HG03378 (cell line): ENCODE data around the gene TBKBP1.

ENCODE experiments used
- ATAC-seq: cut with Tn5 transposase; IDR thresholded peaks from one replicate; pipeline ENCODE4 v1.9.1; 2021; ENCODE audit warnings: mild to moderate bottlenecking, moderate library complexity; ENCODE audit not compliant: unreplicated experiment

TBKBP1 gene

DNA sequence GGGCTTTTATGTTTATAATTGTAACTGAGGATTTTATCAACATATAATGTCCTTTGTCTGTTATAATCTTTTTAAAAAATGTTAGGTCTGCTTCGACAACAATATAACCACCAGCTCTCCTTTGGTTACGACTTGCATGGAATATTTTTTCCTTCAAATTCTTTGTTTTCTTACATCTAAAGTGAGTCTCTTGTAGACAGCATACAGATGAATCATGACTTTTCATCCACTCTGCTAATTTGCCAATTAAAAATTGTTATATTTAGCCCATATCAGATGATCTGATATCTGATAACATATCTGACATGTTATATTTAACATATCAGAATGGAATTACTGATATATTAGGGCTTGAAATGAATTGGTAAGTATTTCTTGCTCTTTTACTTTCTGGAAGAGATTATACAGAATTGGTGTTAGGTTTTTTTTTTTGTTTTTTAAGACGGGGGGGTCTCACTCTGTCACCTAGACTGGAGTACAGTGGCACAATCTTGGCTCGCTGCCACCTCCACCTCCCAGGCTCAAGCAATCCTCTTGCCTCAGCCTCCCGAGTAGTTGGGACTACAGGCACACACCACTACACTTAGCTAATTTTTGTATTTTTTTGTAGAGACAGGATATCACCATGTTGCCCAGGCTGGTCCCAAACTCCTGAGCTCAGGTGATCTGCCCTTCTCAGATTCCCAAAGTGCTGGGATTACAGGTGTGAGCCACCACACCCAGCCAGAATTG lies 66.6 kb downstream of the TBKBP1 start:
- no peak for ATAC-seq
